ENCODE measurements around the gene NRM. TPM values are rescaled to one million over a fixed set of nuclear protein-coding genes. Genes with fewer than 3 reads are reported as not detected.
A peak's percentile ranks its signal among the peaks of the same experiment; 100 is the strongest.
"Not testable (repeated sequence)": the region's sequence is repeated elsewhere in the genome, so short reads cannot be mapped to it uniquely, and the experiment has no call there.

Gene NRM
- total RNA-seq, 1 donor from 2014 or later: 31.5 TPM

DNA sequence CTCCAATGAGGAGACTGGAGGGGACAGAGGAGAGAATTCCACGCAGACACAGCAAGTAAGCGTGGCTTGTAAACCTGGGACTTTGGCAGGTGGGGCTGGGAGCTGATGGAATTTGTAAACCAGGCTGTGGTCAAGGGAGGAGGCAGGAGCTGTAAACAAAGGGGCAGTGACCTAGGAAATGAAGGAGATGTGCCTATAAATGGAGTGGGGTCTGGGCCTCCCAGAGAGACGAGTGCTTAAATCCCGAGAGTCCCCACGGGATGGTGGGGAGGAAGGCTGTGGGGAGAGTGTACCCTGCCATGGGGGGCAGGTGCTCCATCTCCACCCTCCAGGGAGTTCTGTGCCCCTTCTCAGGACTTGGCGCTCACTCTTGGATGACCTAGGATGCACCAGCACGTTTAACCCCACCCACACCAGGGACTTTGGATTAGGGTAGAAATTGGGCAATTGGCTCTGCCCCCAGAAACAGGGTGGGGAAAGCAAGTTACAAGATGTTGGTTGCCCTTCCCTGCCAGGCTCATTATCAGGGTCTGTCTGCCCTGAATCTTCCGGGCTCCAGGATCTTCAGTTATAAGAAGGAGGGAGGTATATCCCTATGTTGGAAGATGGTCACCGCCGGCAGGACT lies 14.0 kb downstream of the NRM start:
- no peak overlapping the region for H3K4me3 Mint-ChIP-seq (ENCODE audit: unreplicated experiment)
- TF ChIP-seq, protein P1, sequence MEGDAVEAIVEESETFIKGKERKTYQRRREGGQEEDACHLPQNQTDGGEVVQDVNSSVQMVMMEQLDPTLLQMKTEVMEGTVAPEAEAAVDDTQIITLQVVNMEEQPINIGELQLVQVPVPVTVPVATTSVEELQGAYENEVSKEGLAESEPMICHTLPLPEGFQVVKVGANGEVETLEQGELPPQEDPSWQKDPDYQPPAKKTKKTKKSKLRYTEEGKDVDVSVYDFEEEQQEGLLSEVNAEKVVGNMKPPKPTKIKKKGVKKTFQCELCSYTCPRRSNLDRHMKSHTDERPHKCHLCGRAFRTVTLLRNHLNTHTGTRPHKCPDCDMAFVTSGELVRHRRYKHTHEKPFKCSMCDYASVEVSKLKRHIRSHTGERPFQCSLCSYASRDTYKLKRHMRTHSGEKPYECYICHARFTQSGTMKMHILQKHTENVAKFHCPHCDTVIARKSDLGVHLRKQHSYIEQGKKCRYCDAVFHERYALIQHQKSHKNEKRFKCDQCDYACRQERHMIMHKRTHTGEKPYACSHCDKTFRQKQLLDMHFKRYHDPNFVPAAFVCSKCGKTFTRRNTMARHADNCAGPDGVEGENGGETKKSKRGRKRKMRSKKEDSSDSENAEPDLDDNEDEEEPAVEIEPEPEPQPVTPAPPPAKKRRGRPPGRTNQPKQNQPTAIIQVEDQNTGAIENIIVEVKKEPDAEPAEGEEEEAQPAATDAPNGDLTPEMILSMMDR (IDR thresholded peaks at IDR 0.05): no peak

GRCh38 chr6:30672445-30673253 lies 18.1 kb downstream of the NRM start, which contains the start of gene DHX16:
DHX16 (minus strand) TSS chr6:30673006; CDS start chr6:30672841, 165 bp downstream.
- DNase-seq (ENCODE audit: extremely low spot score, unreplicated experiment): peak; percentile 97
- peak within 1 kb of the TSS; percentile 87 for H3K4me3 Mint-ChIP-seq (ENCODE audit: unreplicated experiment)
- TF ChIP-seq, protein P1 (IDR thresholded peaks at IDR 0.05): peak; percentile 91
- peaks cover 19% of the 10 kb centered on the region for H3K36me3 Mint-ChIP-seq (ENCODE audit: unreplicated experiment)
- H3K4me1 Mint-ChIP-seq (ENCODE audit: unreplicated experiment): peaks cover 22% of the 10 kb centered on the region
- H3K9me3 Mint-ChIP-seq (ENCODE audit: unreplicated experiment): no peaks in the 10 kb centered on the region
- peak within 1 kb of the TSS; percentile 70 for H3K27ac Mint-ChIP-seq (ENCODE audit: unreplicated experiment)
- no peaks in the 10 kb centered on the region for H3K27me3 Mint-ChIP-seq (ENCODE audit: unreplicated experiment)

More for the DNA sequence above, 14.0 kb downstream of the NRM start:
- Mint-ChIP-seq H3K4me1 (ENCODE audit: unreplicated experiment) (peaks cover 46% of the 10 kb centered on the region), H3K27ac (ENCODE audit: unreplicated experiment) (no peak overlapping the region), H3K9me3 (ENCODE audit: unreplicated experiment) (no peaks in the 10 kb centered on the region), H3K36me3 (ENCODE audit: unreplicated experiment) (peaks cover 20% of the 10 kb centered on the region), H3K27me3 (ENCODE audit: unreplicated experiment) (no peaks in the 10 kb centered on the region)
- DNase-seq (ENCODE audit: extremely low spot score, unreplicated experiment): no peak

GRCh38 chr6:30670760-30671527 lies 19.8 kb downstream of the NRM start:
- Mint-ChIP-seq H3K9me3 (ENCODE audit: unreplicated experiment) (no peaks in the 10 kb centered on the region), H3K4me1 (ENCODE audit: unreplicated experiment) (peaks cover 19% of the 10 kb centered on the region), H3K36me3 (ENCODE audit: unreplicated experiment) (peaks cover 15% of the 10 kb centered on the region), H3K4me3 (ENCODE audit: unreplicated experiment) (peak overlapping the region; percentile 58), H3K27ac (ENCODE audit: unreplicated experiment) (peak overlapping the region; percentile 68), H3K27me3 (ENCODE audit: unreplicated experiment) (no peaks in the 10 kb centered on the region)
- DNase-seq (ENCODE audit: extremely low spot score, unreplicated experiment): no peak
- TF ChIP-seq, protein P1 (IDR thresholded peaks at IDR 0.05): peak; percentile 22

DNA sequence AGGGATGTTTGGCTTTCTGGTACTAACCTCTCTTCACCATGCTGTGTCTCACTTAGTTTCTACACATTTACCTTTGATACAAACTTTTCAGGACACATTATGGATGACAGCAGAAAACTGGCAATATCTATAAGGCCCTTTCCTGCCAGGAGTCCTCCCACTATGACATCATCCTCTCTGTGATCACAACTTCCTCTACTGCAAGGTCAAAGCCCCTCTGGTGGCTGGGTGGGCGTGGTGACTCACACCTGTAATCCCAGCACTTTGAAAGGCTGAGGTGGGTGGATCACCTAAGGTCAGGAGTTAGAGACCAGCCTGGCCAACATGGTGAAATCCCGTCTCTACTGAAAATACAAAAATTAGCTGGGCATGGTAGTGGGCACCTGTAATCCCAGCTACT lies 24.5 kb downstream of the NRM start:
- H3K27me3 Mint-ChIP-seq (ENCODE audit: unreplicated experiment); DNase-seq (ENCODE audit: extremely low spot score, unreplicated experiment); H3K4me1 Mint-ChIP-seq (ENCODE audit: unreplicated experiment); H3K27ac Mint-ChIP-seq (ENCODE audit: unreplicated experiment); H3K4me3 Mint-ChIP-seq (ENCODE audit: unreplicated experiment); H3K9me3 Mint-ChIP-seq (ENCODE audit: unreplicated experiment): not testable (repeated sequence)
- peaks cover 49% of the 10 kb centered on the region for H3K36me3 Mint-ChIP-seq (ENCODE audit: unreplicated experiment)

DNA sequence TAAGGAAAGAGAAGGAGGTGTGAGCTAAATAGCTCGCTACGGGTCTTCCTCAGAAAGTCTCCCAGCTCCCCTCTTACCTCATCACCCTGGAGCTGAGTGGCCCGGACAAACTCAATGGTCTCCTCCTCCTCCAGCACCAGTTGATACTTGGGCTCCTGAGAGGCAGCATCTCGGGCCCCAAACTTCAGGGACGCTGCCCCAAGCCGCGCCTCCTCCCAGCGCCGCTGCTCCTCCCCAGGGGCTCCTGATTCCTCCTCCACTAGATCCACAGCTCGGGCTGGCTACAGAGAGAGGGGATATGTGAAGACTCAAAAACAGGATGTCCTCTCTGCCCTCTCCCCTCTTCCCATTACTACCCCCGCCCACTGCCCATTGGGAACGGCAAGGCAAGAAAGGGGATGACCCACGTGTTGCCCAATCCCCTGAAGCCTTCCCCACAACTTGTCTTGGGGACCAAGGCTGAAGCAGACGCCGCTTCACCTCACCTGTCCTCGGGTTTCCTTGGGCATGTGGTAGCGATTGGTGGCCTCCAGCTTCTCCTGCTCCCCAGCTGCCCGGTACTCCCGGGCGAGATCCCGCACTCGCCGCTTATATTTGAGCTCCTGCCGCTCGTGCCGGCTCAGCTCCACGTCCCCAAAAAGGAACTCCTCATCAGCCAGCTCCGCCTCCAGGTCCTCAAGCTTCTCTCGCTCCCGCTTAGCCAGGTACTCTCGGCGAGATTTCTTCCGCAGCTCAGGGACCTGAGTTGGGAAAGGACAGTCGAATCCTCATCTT lies 25.6 kb downstream of the NRM start:
- H3K27ac Mint-ChIP-seq (ENCODE audit: unreplicated experiment): no peak overlapping the region
- no peaks in the 10 kb centered on the region for H3K9me3 Mint-ChIP-seq (ENCODE audit: unreplicated experiment)
- no peak for DNase-seq (ENCODE audit: extremely low spot score, unreplicated experiment)
- H3K4me3 Mint-ChIP-seq (ENCODE audit: unreplicated experiment): no peak overlapping the region
- no peaks in the 10 kb centered on the region for H3K27me3 Mint-ChIP-seq (ENCODE audit: unreplicated experiment)
- TF ChIP-seq, protein P1 (IDR thresholded peaks at IDR 0.05): no peak
- H3K36me3 Mint-ChIP-seq (ENCODE audit: unreplicated experiment): peaks cover 44% of the 10 kb centered on the region
- H3K4me1 Mint-ChIP-seq (ENCODE audit: unreplicated experiment): no peaks in the 10 kb centered on the region

GRCh38 chr6:30657922-30658321 lies 32.9 kb downstream of the NRM start:
- not testable (repeated sequence) for H3K27ac Mint-ChIP-seq (ENCODE audit: unreplicated experiment); H3K4me3 Mint-ChIP-seq (ENCODE audit: unreplicated experiment); DNase-seq (ENCODE audit: extremely low spot score, unreplicated experiment); H3K9me3 Mint-ChIP-seq (ENCODE audit: unreplicated experiment); H3K4me1 Mint-ChIP-seq (ENCODE audit: unreplicated experiment); H3K27me3 Mint-ChIP-seq (ENCODE audit: unreplicated experiment)
- peaks cover 58% of the 10 kb centered on the region for H3K36me3 Mint-ChIP-seq (ENCODE audit: unreplicated experiment)
